T1000 (cell line): ENCODE measurements around the gene ADGRB2.
A peak's percentile ranks its signal among the peaks of the same experiment; 100 is the strongest.

Experiments
- DNase-seq: peaks from one replicate; lab custom pipeline; 2025; ENCODE audit warnings: mixed read lengths; lab: John Stamatoyannopoulos, UW

The ADGRB2 gene

DNA sequence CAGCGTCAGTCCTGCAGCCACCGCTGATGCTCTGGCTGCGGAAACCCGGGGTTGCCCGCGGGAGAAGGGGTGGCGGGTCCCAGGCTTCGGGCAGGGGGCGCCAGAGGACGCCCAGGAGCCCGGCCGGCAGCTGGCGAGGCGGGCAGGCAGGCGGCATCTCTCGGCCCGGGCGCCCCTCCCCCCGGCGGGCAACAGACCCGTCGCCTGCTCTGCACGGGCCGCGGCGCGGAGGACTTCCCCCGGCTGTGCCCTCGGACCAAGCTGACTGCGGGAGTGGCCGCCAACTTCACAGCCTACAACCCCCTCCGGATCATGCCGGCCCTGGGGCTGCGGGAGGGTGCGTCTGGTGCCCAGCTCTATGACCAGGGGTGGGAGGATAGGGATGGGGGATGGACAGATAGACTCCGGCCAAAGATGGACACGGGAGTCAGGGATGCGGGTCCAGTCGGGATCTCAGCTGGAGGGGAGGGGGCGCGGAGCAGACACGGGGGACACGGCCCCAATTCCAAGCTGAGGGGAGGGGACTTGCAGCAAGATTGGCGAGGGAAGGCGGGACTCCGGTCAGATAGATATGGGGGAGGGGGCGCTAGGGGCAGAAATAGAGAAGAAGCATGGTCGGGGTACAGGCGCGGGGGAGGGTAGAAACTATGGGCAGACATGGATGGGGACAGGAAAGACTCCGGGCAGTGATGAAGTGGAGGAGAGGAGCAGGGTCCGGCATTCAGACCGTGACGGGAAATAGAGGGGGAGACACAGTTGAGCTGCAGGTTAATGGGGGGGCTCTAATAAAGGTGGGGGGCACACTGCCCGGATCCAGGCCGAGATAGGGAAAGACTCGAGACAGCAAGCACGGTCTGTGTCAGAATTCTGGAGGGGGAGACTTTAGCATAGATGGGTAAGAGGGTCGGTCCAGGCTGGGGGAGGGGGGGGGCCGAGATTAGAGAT is 1.1 kb downstream of the ADGRB2 start:
- peak; percentile 70 for DNase-seq

GRCh38 chr1:31762323-31762722 is 1.8 kb downstream of the ADGRB2 start:
- no peak for DNase-seq

GRCh38 chr1:31761883-31762282 is 2.3 kb downstream of the ADGRB2 start:
- no peak for DNase-seq

- DNase-seq = peak; percentile 53
These were observed 3.4 kb downstream of the ADGRB2 start for GRCh38 chr1:31760471-31761470.

DNA sequence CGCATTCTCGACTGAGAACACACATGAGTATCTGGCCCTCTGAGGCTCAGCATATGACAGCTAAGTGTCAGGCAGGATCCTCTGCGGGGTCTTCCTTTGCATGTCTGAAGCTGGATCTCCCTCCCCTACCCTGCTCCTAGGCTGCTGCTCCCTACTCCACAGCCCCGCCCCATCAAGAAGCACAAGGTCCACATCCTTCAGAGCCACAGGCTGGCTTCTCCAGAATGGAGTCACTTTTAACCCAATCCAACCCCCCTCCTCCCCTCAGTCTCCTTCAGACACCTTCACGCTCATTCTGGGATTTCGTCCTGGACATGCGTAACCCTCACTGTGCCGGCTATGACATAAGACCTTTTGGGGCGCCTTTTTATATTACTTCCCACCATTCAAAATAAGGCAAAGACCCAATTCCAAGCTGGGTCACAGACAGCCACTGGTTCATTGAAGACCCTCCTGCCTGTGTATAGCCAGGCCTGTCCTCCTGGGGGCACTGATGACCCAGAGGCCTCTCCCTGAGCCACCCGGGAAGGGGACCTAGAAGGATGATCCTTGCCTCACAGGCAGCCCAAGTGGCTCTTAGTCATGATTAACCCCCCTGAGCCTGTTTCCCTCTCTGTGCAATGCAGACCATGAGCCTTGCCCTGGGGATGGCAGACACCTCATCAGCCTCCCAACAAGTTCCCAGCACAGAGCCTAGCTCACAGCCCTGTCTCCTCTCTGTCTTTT is 4.7 kb downstream of the ADGRB2 start:
- DNase-seq = no peak

GRCh38 chr1:31758823-31759222 is 5.3 kb downstream of the ADGRB2 start:
- no peak for DNase-seq

GRCh38 chr1:31757989-31758388 is 6.2 kb downstream of the ADGRB2 start:
- no peak for DNase-seq

DNA sequence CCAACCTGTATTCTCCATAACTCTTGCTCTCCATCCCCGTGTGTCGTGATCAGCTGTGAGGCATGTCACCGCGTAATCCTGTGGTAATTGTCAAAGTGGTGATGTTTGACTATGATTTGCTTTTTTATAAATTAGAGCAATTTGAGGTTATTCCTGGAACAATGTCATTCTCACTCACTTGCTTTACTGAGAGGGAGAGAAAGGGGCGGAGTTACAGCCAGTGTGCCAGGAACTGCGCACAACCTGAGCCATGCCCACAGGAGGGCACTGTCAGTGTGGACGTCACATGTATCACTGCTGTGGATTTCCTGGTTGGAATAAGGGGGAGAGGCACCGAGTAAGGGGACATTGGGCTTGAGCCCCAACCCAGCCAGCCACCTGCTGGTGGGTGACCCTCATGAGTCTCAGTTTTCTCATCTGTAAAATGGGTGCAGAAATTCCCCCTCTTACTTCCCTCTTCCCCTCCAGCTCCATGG is 6.9 kb downstream of the ADGRB2 start:
- no peak for DNase-seq

DNA sequence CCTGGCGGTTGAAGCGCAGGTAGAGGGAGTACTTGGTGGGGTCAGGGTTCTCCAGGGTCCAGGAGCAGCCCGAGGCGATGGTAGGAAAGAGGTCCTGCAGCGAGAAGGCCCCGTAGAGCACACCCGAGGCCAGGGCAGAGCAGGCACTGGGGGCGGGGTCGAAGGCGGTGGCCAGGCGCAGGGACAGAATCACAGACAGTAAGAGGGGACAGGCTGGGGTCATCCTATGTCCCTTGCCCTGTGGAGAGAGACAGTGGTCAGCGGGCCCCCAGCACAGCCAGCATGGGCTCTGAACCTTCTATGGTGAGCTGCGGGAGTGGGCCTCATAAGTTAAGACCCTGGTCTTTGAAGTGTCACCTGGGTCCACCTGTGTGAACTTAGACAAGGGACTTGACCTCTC is 7.6 kb downstream of the ADGRB2 start:
- DNase-seq = no peak

- DNase-seq = no peak
These were observed 8.2 kb downstream of the ADGRB2 start for GRCh38 chr1:31755850-31756492.

GRCh38 chr1:31755197-31755611 is 8.9 kb downstream of the ADGRB2 start:
- DNase-seq = no peak

DNA sequence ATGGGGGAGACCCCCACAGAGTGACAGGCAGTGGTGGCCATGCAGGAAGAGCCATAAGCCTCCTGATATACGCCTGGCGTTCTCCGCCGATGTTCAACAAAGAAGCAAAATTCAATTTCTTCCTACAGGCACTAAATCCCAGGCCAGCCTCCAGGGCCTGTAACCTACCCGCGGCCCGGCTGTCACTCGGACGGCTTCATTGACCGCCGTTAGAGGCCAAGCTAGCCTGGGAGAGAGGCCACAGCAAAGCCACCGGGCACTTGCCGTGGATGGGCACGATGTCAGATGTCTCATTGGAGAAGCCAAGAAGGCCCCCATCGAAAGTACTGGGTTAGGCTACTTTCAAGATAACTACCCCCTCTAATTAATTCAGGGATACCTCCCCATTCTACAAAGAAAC is 9.7 kb downstream of the ADGRB2 start:
- no peak for DNase-seq

GRCh38 chr1:31753707-31754349 is 10.3 kb downstream of the ADGRB2 start:
- DNase-seq = no peak

GRCh38 chr1:31752952-31753475 is 11.1 kb downstream of the ADGRB2 start:
- DNase-seq = no peak

GRCh38 chr1:31752258-31752657 is 11.9 kb downstream of the ADGRB2 start:
- no peak for DNase-seq

DNA sequence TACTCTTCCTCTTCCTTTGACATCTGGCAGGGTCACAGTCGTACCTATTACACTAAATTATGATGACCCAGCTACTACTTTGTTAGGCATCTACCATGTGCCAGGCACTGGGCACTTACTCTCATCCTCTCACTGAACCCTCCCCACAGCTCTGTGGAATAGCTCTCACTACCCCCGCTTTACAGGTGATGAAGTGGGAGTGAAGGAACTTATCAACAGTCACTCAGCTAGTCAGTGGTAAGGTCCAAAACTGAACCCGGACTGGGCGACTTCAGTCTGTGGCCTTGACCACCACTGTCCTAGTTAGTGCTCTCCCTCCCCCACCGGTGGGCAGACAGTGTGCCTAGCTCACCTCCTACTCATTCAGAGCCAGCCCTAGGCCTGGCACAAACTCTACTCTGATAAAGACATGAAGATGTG is 12.3 kb downstream of the ADGRB2 start:
- DNase-seq = no peak

DNA sequence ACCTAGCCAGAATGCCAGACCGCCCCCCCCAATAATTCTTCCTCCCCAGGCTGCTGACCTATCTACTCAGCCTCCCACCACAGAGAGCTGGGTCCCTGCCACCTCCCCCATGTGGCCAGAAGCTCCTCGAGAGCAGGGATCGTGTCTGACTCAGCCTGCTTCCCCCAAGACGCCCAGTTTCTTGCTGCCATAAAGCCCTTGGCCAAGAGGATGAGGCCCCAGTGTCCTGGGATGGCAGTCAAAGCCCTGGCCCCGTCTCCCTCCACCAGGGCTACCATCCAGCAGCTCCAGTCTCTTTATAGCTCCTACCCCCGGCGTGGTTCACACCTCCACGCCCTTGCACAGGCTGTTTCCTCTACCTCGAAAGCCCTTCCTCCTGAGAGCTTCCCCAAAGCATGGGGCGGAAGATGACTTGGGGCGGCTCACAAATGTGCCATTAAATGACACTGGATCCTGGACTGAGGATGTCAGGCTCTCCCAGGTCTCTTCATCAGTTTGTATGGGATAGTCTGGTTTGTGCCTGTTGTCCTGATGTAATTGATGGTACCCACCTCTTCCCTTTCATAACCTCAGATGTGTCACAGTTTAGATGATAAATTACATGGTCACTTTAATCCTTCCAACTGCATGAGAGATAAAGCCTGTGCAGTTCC is 13.2 kb downstream of the ADGRB2 start:
- DNase-seq = no peak

GRCh38 chr1:31749785-31750735 is 14.1 kb downstream of the ADGRB2 start:
- no peak for DNase-seq

DNA sequence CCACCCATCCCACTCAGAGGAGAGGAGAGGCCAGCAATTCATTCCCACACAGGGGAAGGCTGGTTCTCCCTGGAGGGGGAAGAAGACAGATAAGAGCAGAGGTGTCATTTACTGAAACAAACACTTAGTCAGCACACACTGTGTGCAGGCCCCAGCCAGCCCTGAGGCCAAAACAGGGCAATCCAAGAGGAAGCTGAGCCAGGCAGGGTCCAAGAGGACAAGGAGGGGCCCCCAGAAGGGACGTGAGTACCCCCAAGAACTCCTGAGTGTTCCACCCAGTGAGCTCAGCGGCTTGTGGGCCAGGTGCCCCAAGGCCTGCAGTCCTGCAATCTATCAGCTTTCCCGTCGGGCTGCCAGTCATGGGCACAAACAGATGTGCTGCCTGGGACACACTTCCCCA is 15.8 kb downstream of the ADGRB2 start:
- DNase-seq = no peak
